GM18870 (cell line): Measurements from ENCODE around the gene RAB1A.

Experiments
- ATAC-seq: cut with Tn5 transposase; IDR thresholded peaks from one replicate; pipeline ENCODE4 v1.9.1; 2021; ENCODE audit warnings: moderate library complexity; ENCODE audit not compliant: unreplicated experiment

The RAB1A gene

DNA sequence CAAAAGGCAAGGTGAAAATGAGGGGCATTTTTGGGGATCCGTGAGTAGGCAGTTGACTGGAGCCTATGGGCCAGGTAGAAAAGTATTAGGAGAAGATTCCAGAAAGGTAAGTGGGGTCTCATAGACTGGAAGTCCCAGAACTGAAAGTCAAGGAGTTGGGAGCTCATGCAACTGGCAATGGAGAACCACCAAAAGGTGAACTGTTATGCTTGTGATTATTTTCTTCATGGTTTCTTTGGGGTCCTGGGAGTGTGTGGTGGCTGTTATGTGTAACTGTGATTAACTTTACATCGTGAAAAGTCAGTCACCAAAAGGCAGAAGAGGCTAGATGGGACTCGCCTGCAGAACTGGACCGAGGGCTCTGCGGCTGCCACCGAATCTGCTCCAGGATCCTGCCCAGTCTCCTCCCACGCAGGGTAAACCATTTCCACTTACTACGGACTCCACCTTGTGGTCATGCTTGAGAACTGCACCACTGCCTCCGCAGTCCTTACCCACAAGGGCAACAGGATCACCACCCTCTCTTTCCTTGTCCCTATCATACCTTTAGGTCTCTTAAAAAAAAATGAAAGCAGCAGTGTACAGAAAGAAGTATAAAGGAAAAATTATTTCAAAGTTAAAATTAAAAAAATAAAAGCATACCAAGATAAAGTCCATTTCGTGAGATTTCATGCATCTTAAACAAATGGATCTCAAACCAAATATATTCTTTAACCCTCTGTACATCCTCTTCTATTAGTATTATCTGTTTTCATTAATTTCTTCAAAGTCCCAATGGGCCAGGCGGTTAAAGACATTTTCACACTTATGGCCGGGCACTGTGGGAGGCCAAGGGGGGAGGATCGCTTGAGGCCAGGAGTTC, 89.3 kb downstream of the RAB1A start:
- peak; percentile 75 for ATAC-seq

DNA sequence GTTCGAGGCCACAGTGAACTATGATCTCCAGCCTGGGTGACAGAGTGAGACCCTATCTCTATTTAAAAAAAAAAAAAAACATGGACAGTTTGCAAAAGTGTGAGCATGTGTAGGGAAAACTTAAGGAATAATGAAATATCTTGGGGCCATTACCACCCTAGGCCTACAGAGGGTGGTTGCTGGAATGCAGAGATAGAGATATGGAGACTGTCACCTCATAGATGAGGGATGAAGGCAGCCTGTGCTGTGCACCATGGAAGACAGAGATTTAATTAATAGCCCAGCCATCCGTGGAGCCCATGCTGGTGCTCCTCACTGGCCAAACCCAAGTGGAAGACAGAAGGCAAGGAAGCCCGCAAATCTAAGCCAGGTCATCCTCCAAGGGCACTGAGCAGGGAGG, 90.3 kb downstream of the RAB1A start:
- ATAC-seq = no peak

- ATAC-seq = no peak
These were observed 92.7 kb downstream of the RAB1A start for GRCh38 chr2:65037178-65037577.
